ENCODE results near the gene DBN1. TPM values are rescaled to one million over a fixed set of nuclear protein-coding genes. Genes with fewer than 3 reads are reported as not detected.

The DBN1 gene
- total and polyA plus RNA-seq, 5 donors, result 15.3 to 44.8 (median 19.9) TPM

- Histone ChIP-seq H3K4me3 (ENCODE audit: low read length) (no peak overlapping the region), H3K27me3 (ENCODE audit: control insufficient read depth, insufficient read depth) (no peaks in the 10 kb centered on the region), H3K9me3 (ENCODE audit: control insufficient read depth, low read length) (no peaks in the 10 kb centered on the region), H3K4me1 (ENCODE audit: control insufficient read depth, insufficient read depth, low read length) (peaks cover 2% of the 10 kb centered on the region), H3K27ac (ENCODE audit: low read length) (no peak overlapping the region)
- DNase-seq, result no peak
- ATAC-seq, result no peak
- WGBS, result 83% methylated on average over 10 of the region's 10 CpGs
- intact Hi-C loops (cut with DNase I), result no loop called here
Observed at GRCh38 chr5:177470759-177471536, 2.5 kb downstream of the DBN1 start.

- Histone ChIP-seq H3K27me3 (ENCODE audit: control insufficient read depth, insufficient read depth) (no peaks in the 10 kb centered on the region), H3K9me3 (ENCODE audit: control insufficient read depth, low read length) (no peaks in the 10 kb centered on the region), H3K4me3 (ENCODE audit: low read length) (no peak overlapping the region), H3K27ac (ENCODE audit: low read length) (no peak overlapping the region), H3K4me1 (ENCODE audit: control insufficient read depth, insufficient read depth, low read length) (peaks cover 2% of the 10 kb centered on the region)
- intact Hi-C loops (cut with DNase I), result no loop called here
- WGBS, result 59% methylated on average over 8 of the region's 8 CpGs
- ATAC-seq (no peak), DNase-seq (no peak)
Observed at GRCh38 chr5:177469750-177470525, 3.5 kb downstream of the DBN1 start.

- DNase-seq (peak; percentile 80 to 89 (median 85)), ATAC-seq (peak; percentile 50 to 58)
- H3K9me3 ChIP-seq (ENCODE audit: control insufficient read depth, low read length), result no peaks in the 10 kb centered on the region
- no peak overlapping the region for H3K27ac ChIP-seq (ENCODE audit: low read length)
- H3K27me3 ChIP-seq (ENCODE audit: control insufficient read depth, insufficient read depth), result no peaks in the 10 kb centered on the region
- intact Hi-C loops (cut with DNase I), result no loop called here
- no peak overlapping the region for H3K4me3 ChIP-seq (ENCODE audit: low read length)
- H3K4me1 ChIP-seq (ENCODE audit: control insufficient read depth, insufficient read depth, low read length), result peaks cover under 1% of the 10 kb centered on the region
- 51% methylated on average over 25 of the region's 25 CpGs for WGBS
Observed at GRCh38 chr5:177468685-177469628, 4.5 kb downstream of the DBN1 start.

GRCh38 chr5:177468329-177468684 is 5.1 kb downstream of the DBN1 start:
- no peaks in the 10 kb centered on the region for H3K4me1 ChIP-seq (ENCODE audit: control insufficient read depth, insufficient read depth, low read length)
- no peak overlapping the region for H3K4me3 ChIP-seq (ENCODE audit: low read length)
- intact Hi-C loops (cut with DNase I), result no loop called here
- WGBS, result 83% methylated on average over 2 of the region's 2 CpGs
- DNase-seq (no peak), ATAC-seq (no peak)
- H3K9me3 ChIP-seq (ENCODE audit: control insufficient read depth, low read length), result no peaks in the 10 kb centered on the region
- no peaks in the 10 kb centered on the region for H3K27me3 ChIP-seq (ENCODE audit: control insufficient read depth, insufficient read depth)
- no peak overlapping the region for H3K27ac ChIP-seq (ENCODE audit: low read length)

- DNase-seq (no peak), ATAC-seq (no peak)
- intact Hi-C loops (cut with DNase I), result no loop called here
- no peak overlapping the region for H3K27ac ChIP-seq (ENCODE audit: low read length)
- H3K9me3 ChIP-seq (ENCODE audit: control insufficient read depth, low read length), result no peaks in the 10 kb centered on the region
- no peak overlapping the region for H3K4me3 ChIP-seq (ENCODE audit: low read length)
- no peaks in the 10 kb centered on the region for H3K27me3 ChIP-seq (ENCODE audit: control insufficient read depth, insufficient read depth)
- WGBS, result 96% methylated on average over 31 of the region's 31 CpGs
- H3K4me1 ChIP-seq (ENCODE audit: control insufficient read depth, insufficient read depth, low read length), result no peaks in the 10 kb centered on the region
Observed at GRCh38 chr5:177467436-177467835, 6.0 kb downstream of the DBN1 start.

- H3K27me3 ChIP-seq (ENCODE audit: control insufficient read depth, insufficient read depth), result no peaks in the 10 kb centered on the region
- ATAC-seq, result no peak
- whole genome bisulfite sequencing, result 94% methylated on average over 25 of the region's 25 CpGs
Observed at GRCh38 chr5:177466861-177467260, 6.6 kb downstream of the DBN1 start.

GRCh38 chr5:177465044-177465443 is 8.4 kb downstream of the DBN1 start:
- Histone ChIP-seq H3K27me3 (ENCODE audit: control insufficient read depth, insufficient read depth) (no peaks in the 10 kb centered on the region), H3K27ac (ENCODE audit: low read length) (no peak overlapping the region), H3K4me3 (ENCODE audit: low read length) (no peak overlapping the region), H3K9me3 (ENCODE audit: control insufficient read depth, low read length) (no peaks in the 10 kb centered on the region), H3K4me1 (ENCODE audit: control insufficient read depth, insufficient read depth, low read length) (no peaks in the 10 kb centered on the region)
- DNase-seq (no peak), ATAC-seq (no peak)
- intact Hi-C loops (cut with DNase I), result no loop called here
- over 99% methylated on average over 11 of the region's 11 CpGs for WGBS

More at GRCh38 chr5:177466861-177467260, 6.6 kb downstream of the DBN1 start:
- Histone ChIP-seq H3K4me3 (ENCODE audit: low read length) (no peak overlapping the region), H3K4me1 (ENCODE audit: control insufficient read depth, insufficient read depth, low read length) (no peaks in the 10 kb centered on the region), H3K9me3 (ENCODE audit: control insufficient read depth, low read length) (no peaks in the 10 kb centered on the region), H3K27ac (ENCODE audit: low read length) (no peak overlapping the region)
- intact Hi-C loops (cut with DNase I), result no loop called here
- DNase-seq, result no peak

GRCh38 chr5:177462021-177462670 is 11.3 kb downstream of the DBN1 start:
- DNase-seq (peak; percentile 69 to 76 (median 75)), ATAC-seq (peak; percentile 15 to 77)
- H3K4me3 ChIP-seq (ENCODE audit: low read length), result no peak overlapping the region
- intact Hi-C loops (cut with DNase I), result no loop called here
- peak overlapping the region; percentile 73 for H3K27ac ChIP-seq (ENCODE audit: low read length)
- H3K9me3 ChIP-seq (ENCODE audit: control insufficient read depth, low read length), result no peaks in the 10 kb centered on the region
- no peaks in the 10 kb centered on the region for H3K27me3 ChIP-seq (ENCODE audit: control insufficient read depth, insufficient read depth)
- no peaks in the 10 kb centered on the region for H3K4me1 ChIP-seq (ENCODE audit: control insufficient read depth, insufficient read depth, low read length)
- 65% methylated on average over 27 of the region's 27 CpGs for WGBS

GRCh38 chr5:177459819-177460628 is 13.4 kb downstream of the DBN1 start:
- Histone ChIP-seq H3K27me3 (ENCODE audit: control insufficient read depth, insufficient read depth) (no peaks in the 10 kb centered on the region), H3K4me3 (ENCODE audit: low read length) (no peak overlapping the region), H3K27ac (ENCODE audit: low read length) (no peak overlapping the region), H3K4me1 (ENCODE audit: control insufficient read depth, insufficient read depth, low read length) (no peaks in the 10 kb centered on the region), H3K9me3 (ENCODE audit: control insufficient read depth, low read length) (no peaks in the 10 kb centered on the region)
- no peak for ATAC-seq
- no peak for DNase-seq
- WGBS, result 95% methylated on average over 28 of the region's 28 CpGs
- intact Hi-C loops (cut with DNase I), result loop anchor here in 2 of 4 donors (5.0 kb wide), 1 partner anchor 37 kb away; the partner anchor contains the start of gene PDLIM7 (in 2 of the 2)

GRCh38 chr5:177459357-177459756 is 14.1 kb downstream of the DBN1 start:
- H3K9me3 ChIP-seq (ENCODE audit: control insufficient read depth, low read length), result no peaks in the 10 kb centered on the region
- H3K4me3 ChIP-seq (ENCODE audit: low read length), result no peak overlapping the region
- 91% methylated on average over 11 of the region's 11 CpGs for WGBS
- no peaks in the 10 kb centered on the region for H3K27me3 ChIP-seq (ENCODE audit: control insufficient read depth, insufficient read depth)
- no peaks in the 10 kb centered on the region for H3K4me1 ChIP-seq (ENCODE audit: control insufficient read depth, insufficient read depth, low read length)
- DNase-seq, result no peak
- no peak for ATAC-seq
- intact Hi-C loops (cut with DNase I), result loop anchor here in 2 of 4 donors (5.0 kb wide), 1 partner anchor 38 kb away; the partner anchor contains the start of gene PDLIM7 (in 2 of the 2)
- H3K27ac ChIP-seq (ENCODE audit: low read length), result no peak overlapping the region

All from right cardiac atrium (tissue), 5 donors.